Esophagus mucosa (tissue), 1 donor: ENCODE data around the gene MPLKIP. TPM values are rescaled to one million over a fixed set of nuclear protein-coding genes. Genes with fewer than 3 reads are reported as not detected.
"Not testable (repeated sequence)": the region's sequence is repeated elsewhere in the genome, so short reads cannot be mapped to it uniquely, and the experiment has no call there.

Experiments
- ATAC-seq: fragments of 200-7000 bp; cut with Tn5 transposase; one replicate; pipeline ENCODE4 v1.9.1; 2020
- total RNA-seq: library from RNA; stranded (reverse); gene quantifications from one replicate; pipeline ENCODE4 v1.2.4, GENCODE V29; 2023
- donor health status: DM: yes; HTN: yes; CAD: no.

MPLKIP gene
- total RNA-seq, 1 donor from 2014 or later: 23.3 TPM

DNA sequence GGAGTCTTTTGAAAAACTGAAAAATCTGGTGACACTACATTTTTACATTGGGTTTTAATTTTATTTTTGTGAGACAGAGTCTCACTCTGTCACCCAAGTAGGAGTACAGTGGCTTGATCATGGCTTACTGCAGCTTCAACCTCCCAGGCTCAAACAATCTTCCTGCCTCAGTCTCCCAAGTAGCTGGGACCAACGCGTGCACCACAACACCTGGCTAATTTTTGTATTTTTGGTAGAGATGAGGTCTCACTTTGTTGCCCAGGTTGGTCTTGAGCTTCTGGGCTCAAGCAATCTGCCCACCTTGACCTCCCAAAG is 11.5 kb downstream of the MPLKIP start:
- no peak for ATAC-seq

DNA sequence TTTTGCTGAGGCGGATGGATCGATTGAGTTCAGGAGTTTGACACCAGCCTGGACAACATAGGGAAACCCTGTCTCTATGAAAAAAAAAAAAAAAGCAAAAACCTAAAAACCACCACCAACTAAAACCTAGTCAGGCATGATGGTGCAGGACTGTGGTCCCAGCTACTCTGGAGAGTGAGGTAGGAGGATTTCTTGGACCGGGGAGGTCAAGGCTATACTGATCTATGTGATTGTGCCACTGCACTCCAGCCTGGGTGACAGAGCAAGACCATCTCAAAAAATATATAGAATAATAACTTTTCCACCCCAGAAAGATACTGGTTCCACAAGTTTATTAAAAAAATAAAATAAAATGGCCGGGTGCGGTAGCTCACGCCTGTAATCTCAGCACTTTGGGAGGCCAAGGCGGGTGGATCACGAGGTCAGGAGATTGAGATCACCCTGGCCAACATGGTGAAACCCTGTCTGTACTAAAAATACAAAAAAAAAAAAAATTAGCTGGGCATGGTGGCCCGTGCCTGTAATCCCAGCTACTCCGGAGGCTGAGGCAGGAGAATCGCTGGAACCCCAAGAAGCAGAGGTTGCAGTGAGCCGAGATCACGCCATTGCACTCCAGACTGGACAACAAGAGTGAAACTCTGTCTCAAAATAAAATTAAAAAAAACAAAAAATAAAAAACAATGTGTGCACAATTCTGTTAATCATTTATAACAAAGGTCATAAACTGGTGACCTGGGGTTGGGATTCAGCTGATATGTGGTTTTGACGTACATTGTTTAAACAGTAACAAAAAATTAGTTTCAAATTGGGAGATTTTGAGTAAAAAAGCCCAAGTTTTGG is 12.1 kb downstream of the MPLKIP start:
- ATAC-seq: not testable (repeated sequence)

DNA sequence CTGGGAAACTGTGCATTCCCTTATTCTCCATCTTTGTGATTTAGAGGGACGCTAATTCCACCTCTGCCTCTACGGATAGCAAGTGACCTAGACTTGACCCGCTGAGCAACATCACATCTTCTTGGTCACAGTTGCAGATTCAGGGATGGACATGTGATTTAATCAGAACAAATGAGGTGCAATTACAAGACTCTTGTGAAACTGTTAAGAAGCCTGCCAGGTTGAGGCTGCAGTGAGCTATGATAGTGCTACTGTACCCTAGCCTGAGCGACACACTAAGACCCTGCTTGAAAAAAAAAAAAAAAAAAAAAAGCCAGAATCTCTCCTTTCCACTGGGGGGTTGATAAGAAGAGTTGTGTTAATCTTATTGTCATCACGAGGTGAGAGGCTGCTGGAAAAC is 14.4 kb downstream of the MPLKIP start:
- ATAC-seq: no peak

DNA sequence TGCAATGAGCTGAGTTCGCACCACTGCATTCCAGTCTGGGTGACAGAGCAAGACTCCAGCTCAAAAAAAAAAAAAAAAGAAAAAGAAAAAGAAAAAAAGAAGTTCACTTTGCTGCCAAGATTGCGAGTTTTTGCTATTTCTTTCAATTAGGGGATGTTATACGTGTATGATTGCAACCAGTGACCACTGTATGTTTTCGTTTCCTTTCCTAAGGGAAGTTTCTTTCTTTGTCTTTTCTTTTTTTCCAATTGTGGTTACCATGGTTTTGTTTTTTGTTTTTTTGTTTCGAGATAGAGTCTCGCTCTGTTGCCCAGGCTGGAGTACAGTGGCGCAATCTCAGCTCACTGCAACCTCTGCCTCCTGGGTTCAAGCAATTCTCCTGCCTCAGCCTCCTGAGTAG is 16.2 kb downstream of the MPLKIP start:
- not testable (repeated sequence) for ATAC-seq

DNA sequence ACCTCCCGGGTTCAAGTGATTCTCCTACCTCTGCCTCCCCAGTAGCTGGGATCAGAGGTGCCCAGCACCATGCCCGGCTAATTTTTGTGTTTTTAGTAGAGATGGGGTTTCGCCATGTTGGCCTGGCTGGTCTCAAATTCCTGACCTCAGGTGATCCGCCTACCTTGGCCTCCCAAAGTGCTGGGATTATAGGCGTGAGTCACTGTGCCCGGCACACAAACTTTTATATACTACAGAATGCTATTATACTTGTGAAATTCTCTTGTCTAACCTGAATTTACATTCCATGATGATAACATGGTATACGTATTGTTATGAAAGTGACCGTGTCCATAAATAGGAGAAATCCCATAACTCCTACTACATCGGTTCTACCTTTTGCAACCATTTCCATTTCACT is 17.2 kb downstream of the MPLKIP start:
- ATAC-seq: peak; percentile 83

DNA sequence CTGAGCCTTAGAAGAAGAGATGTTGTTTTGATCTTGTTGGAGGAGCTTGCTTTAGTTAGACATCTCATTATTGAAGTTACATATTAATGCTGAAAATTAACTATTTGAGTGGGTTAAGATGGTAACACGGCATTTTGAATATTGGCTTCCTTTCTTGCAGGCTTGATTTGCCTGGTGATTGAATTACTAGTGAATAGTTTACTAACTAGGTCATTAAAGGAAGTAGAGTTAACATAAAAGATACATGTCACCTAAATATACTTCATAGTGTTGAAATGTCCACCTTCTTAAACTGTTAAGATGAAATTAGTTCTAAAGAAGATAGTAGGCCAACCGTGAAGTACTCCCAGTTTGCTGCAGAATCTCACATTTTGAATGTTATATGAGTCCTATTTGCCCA is 18.5 kb downstream of the MPLKIP start:
- ATAC-seq: no peak

DNA sequence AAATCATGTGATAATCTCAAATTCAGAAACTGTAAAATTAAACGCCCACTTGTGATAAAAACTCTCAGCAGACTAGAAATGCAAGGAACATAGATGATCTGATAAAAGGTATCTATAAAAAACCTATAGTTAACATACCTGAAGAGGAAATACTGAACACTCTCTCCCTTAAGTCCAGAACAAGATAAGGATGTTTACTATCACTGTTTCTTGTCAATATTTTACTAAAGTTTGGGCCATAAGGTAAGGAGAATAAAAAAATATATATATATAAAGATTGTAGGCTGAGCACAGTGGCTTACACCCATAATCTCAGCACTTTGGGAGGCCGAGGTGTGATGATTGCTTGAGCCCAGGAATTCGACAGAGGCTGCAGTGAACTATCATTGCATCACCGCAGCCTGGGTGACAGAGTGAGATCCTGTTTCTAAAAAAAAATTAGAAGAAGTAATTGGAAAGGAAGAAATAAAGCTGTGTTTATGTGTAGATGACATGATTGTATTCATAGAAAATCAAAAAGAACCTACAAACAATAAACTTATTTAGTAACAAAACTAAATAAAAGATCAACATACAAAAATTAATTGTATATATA is 28.4 kb downstream of the MPLKIP start:
- ATAC-seq: no peak

DNA sequence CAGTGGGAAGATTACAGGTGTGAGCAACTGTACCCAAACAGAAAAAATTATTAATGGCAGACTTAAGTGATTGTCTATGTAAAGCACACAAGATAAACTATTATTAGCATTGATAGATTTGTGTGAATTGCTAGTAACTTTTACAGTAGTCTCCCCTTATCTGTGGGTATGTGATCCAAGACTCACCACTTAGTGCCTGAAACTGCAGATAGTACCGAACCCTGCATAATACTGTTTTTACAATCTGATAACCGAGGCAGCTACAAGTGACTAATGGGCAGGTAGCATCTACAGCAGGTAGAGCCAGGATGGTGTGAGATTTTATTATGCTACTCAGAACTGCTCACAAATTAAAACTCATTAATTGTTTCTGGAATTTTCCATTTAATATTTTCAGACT is 31.5 kb downstream of the MPLKIP start:
- no peak for ATAC-seq

DNA sequence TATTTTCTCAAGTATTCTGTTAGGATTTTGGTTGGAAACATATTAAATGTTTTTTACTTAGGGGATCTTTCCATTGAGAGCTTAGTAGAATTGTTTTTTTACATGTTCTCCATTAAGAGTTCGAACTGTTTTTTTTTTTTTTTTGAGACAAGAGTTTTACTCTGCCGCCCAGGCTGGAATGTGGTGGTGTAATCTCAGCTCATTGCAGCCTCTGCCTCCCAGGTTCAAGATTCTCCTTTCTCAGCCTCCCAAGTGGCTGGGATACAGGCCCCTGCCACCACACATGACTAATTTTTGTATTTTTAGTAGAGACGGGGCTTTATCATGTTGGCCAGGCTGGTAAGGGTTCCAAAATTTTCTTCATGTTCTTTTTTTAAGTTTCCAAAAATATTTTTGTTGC is 33.2 kb downstream of the MPLKIP start:
- ATAC-seq: no peak

DNA sequence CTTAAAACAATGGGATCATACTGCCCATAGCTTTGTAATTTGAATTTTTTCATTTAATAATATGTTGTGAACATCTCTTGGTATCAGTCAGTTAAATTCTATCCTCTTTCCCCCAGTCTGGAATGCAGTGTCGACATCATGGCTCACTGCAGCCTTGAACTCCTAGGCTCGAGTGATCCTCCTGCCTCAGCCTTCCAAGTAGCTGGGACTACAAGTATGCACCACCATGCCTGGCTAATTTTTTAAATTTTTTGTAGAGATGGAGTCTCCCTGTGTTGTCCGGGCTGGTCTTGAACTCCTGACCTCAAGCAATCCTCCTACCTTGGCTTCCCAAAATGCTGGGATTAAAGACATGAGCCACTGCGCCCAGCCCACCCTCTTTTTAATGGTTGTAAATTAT is 34.6 kb downstream of the MPLKIP start:
- ATAC-seq: no peak

DNA sequence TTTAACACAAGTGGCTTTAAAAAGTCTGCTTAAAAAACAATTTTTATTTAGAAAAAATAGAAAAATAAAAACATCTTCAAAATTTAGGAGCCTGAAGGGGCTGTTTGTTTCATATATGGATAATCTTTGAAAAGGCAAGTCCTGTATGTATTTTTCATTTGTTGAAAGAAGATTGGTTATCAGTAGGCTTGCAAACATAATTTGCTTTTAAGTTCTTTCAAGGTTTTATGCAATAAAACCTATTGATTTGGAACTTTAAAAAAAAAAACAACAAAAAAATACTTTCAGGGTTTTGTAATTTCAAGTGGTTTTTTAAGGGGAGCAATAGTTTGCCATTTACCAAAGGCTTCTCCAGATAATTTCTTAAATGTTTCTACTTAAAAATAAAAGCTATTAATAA is 35.6 kb downstream of the MPLKIP start:
- ATAC-seq: no peak

DNA sequence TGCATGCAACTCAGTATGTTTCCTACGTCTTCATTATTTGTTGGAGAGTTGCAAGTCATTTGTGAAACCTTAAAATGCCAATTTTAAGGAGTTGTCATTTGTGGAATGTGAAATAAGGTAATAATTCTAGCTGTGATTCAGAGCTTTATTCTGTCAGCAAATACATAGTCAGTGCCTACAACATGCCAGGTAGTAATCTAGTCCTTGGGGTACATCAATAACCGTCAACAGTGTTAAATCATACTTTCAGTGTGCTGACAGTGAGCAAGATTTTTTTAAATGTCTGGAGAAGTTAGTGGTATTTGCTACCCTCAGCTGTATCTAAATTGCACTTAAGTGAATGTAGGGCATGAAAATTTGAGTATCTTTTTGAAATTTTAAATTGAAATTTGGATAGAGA is 36.7 kb downstream of the MPLKIP start:
- ATAC-seq: no peak

DNA sequence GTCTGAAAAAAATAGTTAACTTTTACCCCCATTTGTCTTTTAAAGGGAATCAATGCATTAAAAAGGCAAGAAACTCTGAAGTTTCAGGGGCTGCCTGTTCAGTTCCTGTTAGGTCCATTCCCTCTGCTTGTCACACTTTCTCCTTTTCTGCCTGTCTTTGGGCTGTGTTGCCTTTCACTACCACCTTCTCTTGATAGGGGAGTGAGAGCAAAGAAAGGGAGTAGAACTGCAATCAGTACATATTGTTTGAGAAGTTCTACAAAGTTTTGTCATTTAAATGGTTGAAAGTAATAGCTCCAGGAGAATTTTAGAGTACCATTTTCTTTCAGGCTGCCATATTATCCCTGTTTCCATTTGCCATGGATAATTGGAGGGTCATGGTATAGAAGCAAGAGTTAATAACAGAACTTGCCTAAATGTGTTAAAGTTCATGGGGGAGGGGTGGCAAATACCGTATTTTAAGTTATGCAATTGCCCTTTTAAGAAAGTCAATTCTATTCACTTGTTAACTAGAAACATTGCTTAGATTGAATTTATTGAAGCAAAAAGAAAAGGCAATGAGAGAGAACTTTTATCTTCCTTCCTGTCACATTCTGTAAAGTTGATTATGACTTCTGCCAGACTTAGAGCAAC is 38.6 kb downstream of the MPLKIP start:
- no peak for ATAC-seq

DNA sequence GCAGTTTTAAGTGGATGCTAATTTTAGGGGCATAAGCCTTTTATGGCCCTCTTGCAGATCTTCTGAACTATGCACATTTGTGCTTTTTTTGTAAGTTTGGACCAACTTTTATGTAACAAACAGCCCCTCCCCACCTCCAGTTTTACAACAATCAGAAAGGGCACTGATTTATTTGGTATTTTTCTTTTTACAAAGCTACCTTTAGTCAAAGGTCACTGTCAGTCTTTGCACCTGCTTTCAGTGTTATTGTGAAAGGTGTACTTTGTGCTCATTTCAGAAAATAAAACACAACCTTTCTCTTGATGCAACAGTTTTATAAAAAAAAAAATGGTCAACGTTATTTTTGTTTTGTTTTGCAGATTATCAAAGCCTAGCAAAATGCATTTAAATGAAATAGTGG is 39.2 kb downstream of the MPLKIP start:
- no peak for ATAC-seq

DNA sequence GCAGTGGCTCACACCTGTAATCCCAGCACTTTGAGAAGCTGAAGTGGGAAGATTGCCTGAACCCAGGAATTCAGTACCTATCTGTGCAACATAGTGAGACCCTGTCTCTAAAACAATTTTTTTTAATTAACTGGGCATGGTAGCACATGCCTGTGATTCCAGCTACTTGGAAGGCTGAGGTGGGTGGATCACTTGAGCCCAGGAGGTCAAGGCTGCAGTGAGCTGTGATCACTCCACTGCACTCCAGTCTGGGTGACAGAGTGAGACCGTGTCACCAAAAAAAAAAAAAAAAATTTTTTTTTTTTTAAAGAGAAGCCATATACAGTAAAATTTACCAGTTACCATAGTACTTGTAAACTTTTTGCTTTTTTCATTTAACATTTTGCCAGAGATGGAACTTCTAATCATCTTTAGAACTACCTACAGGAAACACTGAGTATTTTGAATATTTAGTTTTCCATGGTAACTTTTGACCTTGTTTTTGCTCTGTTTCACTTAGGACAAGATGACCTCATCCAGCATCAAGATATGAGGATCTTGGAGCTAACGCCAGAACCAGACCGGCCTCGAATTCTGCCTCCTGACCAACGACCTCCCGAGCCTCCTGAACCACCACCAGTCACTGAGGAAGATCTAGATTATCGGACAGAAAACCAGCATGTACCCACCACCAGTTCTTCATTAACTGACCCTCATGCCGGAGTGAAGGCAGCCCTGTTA is 40.6 kb downstream of the MPLKIP start:
- no peak for ATAC-seq

DNA sequence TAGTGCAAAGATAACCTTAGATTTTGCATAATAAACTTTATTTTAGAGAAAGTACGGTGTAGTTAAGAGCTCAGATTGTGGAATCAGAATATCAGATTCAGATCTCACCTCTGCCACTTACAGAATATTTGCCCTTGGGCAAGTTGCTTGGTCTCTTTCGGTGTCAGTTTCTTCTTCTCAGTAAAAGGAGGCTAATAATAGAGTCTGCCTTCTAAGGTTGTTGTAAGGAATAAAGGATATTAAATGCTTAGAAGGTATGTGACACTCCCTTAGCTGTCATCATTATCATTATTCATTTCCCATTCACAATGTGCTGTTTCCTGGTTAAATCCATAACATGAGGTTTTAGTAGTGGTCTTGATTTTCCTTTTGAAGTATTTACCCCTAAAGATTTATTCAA is 42.2 kb downstream of the MPLKIP start:
- ATAC-seq: no peak

DNA sequence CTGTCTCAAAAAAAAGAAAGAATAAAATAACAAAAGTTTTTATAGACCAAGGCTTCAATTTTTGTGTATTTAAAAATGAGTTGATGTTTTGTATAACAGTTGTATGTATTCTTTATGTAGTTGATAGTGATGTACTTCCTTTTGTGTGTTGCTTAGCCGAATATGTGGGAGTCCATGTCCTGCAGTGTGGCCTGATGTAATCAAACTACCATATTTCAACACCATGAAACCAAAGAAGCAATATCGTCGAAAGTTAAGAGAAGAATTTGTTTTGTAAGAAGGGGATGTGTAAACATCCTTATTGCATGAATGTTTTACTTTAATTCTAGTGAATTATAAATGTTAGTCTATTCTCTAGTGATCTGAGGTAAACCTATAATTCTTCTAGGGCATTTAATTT is 56.6 kb downstream of the MPLKIP start:
- no peak for ATAC-seq

Other genes with a start within 250 kb of the MPLKIP start
- 34.6 TPM for gene CDK13, start 184.4 kb downstream of the MPLKIP start, total RNA-seq
- 8.2 TPM for gene SUGCT, start 383 bp upstream of the MPLKIP start, total RNA-seq